K562 (cell line): ENCODE data around the gene TP53I13. TPM values are rescaled to one million over a fixed set of nuclear protein-coding genes. Genes with fewer than 3 reads are reported as not detected.
A peak's percentile ranks its signal among the peaks of the same experiment; 100 is the strongest.

Experiments used
- BCL6 ChIP-seq: fragments of 250-450 bp; sonication (Bioruptor Pico); IDR thresholded peaks from 2 replicates; pipeline ENCODE4 v1.4.0; 2020
- CXXC5 ChIP-seq: fragments of 250-450 bp; sonication (Bioruptor Pico); IDR thresholded peaks from 2 replicates; pipeline ENCODE4 v1.8.0; 2022; ENCODE audit warnings: inconsistent platforms, mild to moderate bottlenecking, moderate library complexity
- HNRNPUL1 ChIP-seq: fragments of 200-400 bp; formaldehyde crosslinking; IDR thresholded peaks from 2 replicates; pipeline ENCODE4 v1.6.1; 2017; ENCODE audit warnings: low read length
- RBM15 ChIP-seq: fragments of 200-400 bp; formaldehyde crosslinking; IDR thresholded peaks from 2 replicates; pipeline ENCODE4 v1.6.1; 2018; ENCODE audit warnings: mild to moderate bottlenecking, low read length, moderate library complexity; ENCODE audit not compliant: insufficient read depth
- RREB1 ChIP-seq: fragments of 250-450 bp; sonication (Bioruptor Pico); IDR thresholded peaks from 2 replicates; pipeline ENCODE4 v1.4.0; 2020
- USF2 ChIP-seq: sonication (generic); formaldehyde crosslinking; IDR thresholded peaks from 2 replicates; pipeline ENCODE4 v1.5.0; 2020; ENCODE audit warnings: missing genetic modification reagents
- ZBTB5 ChIP-seq: fragments of 450-650 bp; IDR thresholded peaks from 2 replicates; pipeline ENCODE4 v1.6.1; 2017; ENCODE audit warnings: antibody characterized with exemption
- ZZZ3 ChIP-seq: fragments of 450-650 bp; IDR thresholded peaks from 2 replicates; pipeline ENCODE4 v1.6.1; 2016; ENCODE audit warnings: antibody characterized with exemption, mild to moderate bottlenecking, moderate library complexity
- polyA plus RNA-seq, 8 experiments: library from polyadenylated mRNA; depleted of rRNA in 4 of 8; stranded (reverse) in 5 of 8; unstranded in 3 of 8; fragments of >200 nt; fragmentation: Nextera tagmentation in 2 of 8; fragmentation: Illumina TruSeq in 1 of 8; extraction: Ambion mirVana in 2 of 8; extraction: Trizol in 1 of 8; gene quantifications; 2 replicates each; pipeline versions ENCODE4 v1.2.1 to v1.2.3, GENCODE V29; 2011 to 2014; ENCODE audit warnings: inconsistent platforms in 1 of 8, missing spikeins in 1 of 8
- total RNA-seq, 7 experiments: library from RNA; depleted of rRNA in 6 of 7; stranded (reverse); fragments of >200 nt in 6 of 7; fragmentation: Illumina TruSeq in 2 of 7; extraction: Trizol in 2 of 7; gene quantifications; 2 replicates each; pipeline versions ENCODE4 v1.2.1 to v1.2.3, GENCODE V29; 2011 to 2021; ENCODE audit warnings: low replicate concordance in 1 of 7

Gene TP53I13
- total and polyA plus RNA-seq, 9 of the 15 experiments (the other 6 are each of a cell fraction or from before 2014, with no cell fraction given): 0.08 to 28.3 (median 9.1) TPM

- TF ChIP-seq RBM15: no peak
- peak; percentile 58 for TF ChIP-seq CXXC5 (CRISPR knock-in tag)
- no peak for TF ChIP-seq HNRNPUL1
- no peak for TF ChIP-seq ZBTB5
- TF ChIP-seq ZZZ3: no peak
- TF ChIP-seq BCL6 (CRISPR knock-in tag): no peak
- 0 out of 2 replicates have a peak, but pooled peaks have one; percentile 19 for TF ChIP-seq RREB1
- TF ChIP-seq USF2 (CRISPR knock-in tag): no peak
Measured at GRCh38 chr17:29568331-29569244, at the start of gene TP53I13 (continued).
